Activated CD4-positive, alpha-beta T cell treated with anti-CD3 and anti-CD28 coated beads, Interleukin-2, Interleukin-6, amounts not matched to agents 100 ng/mL and 50 ng/mL, durations not matched to agents 16 hours and 8 hours (primary cell): ENCODE results near the gene TIMM10.

Experiments used
- DNase-seq: peaks from one replicate; pipeline ENCODE4 v3.0.0-alpha.2; 2020

The TIMM10 gene, protein sequence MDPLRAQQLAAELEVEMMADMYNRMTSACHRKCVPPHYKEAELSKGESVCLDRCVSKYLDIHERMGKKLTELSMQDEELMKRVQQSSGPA

GRCh38 chr11:57530596-57531507, at the start of gene TIMM10:
Gene TIMM10 (minus strand): TSS chr11:57530754. CDS start chr11:57530189, 565 bp downstream.
- peak; percentile 97 for DNase-seq

DNA sequence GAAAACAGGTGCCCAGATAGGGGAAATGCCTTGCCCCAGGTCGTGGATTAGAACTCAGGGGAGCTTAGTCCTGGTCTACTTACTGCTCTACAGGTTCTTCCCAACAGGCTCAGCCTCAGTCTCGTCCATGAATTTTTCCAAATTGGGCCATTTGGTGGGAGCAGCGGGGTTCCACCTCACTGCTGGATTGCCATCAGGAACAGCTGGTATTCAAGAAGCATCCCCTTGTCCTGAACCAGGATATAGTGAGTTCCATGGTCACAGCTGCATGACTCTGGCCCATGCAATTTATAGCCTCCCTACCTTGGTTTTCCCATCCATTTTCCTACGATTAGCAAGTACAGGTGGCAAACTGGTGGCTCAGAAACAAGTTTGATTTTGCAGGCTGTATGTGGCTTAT, 43.5 kb upstream of the TIMM10 start:
- no peak for DNase-seq

DNA sequence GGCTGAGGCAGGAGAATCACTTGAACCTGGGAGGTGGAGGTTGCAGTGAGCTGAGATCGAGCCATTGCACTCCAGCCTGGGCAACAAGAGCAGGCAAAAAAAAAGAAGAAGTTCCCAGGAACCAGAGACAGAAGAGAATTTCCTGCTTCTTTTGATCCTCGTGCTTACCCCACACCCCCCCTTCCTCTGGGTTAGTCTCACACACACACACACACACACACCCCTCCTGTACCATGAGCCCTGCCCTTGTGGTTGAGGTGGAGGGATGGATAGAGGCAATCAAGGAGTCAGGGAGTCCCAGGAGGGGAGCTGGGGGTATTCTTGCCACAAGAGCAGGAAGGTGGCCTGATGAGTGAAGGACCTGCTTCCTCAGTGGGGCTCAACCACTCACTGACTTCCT, 41.1 kb upstream of the TIMM10 start:
- no peak for DNase-seq

GRCh38 chr11:57568330-57568766, 37.8 kb upstream of the TIMM10 start:
- peak; percentile 93 for DNase-seq

DNA sequence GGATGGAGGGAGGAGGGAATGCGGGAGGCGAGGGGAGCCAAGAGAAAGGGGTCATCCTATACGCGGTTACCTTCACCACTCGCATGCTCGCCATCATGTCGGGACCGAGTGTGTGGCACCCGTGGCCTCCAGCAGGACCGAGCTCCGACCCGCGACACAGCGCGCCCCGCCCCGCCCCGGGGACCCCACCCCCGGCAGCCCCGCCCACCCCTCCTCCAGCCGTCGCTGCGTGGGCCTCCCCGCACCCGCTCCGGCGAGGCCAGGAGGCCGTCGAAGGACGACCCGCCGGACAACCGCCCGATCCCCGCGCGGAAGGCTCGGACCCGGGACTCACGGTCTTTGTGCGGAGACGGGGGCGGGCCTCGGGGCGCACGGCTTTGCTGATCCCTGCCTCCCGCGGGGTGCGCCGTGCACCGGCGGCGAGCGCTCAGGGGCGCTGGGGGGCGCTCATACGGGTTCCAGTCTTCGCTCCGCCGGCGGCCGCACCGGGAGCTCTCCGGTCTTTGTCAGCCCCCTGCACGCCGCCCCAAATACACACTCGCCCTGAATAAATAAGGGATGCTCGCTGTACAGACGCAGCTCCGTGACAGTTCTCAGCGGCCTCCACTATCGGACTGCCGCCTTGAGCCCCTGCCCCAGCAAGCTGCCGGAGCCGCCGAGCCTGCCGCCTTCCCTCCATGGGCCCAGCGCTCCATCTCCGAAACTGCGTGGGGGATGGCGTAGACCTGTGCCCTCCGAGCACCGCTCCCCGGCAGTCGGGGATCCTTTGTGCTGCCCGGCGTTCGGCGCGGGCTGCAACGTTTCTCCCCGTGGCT, 37.2 kb upstream of the TIMM10 start, which contains the start of gene UBE2L6:
UBE2L6 (minus strand) TSS at position 158 of the 815 bp plus-strand sequence; CDS start at position 97, 61 bp downstream.
- peak; percentile 73 for DNase-seq

GRCh38 chr11:57566905-57567514, 36.5 kb upstream of the TIMM10 start:
- DNase-seq: peak; percentile 37

- DNase-seq: peak; percentile 74
Observed at GRCh38 chr11:57566005-57566904, 35.7 kb upstream of the TIMM10 start.

- DNase-seq: no peak
Observed at GRCh38 chr11:57562596-57562995, 32.0 kb upstream of the TIMM10 start.

DNA sequence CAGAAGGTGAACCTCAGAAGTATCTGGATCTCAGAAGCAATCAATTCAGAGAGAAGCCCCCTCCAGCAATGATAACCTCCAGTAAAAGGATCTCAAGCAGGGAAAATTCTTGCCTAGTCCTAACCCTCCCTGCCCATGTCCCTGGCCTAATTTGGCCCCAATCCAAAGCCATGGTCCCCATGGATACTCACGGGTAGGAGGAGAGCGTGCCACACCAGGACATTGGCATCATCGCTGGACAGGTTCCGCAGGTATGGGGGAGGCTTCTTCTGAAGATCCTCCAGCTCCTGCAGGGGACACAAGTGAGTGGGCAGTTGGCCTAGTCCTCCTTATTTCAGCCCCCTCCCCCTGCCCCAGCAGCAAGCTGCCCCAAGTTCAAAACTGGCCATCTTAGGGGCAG, 29.6 kb upstream of the TIMM10 start:
- no peak for DNase-seq

DNA sequence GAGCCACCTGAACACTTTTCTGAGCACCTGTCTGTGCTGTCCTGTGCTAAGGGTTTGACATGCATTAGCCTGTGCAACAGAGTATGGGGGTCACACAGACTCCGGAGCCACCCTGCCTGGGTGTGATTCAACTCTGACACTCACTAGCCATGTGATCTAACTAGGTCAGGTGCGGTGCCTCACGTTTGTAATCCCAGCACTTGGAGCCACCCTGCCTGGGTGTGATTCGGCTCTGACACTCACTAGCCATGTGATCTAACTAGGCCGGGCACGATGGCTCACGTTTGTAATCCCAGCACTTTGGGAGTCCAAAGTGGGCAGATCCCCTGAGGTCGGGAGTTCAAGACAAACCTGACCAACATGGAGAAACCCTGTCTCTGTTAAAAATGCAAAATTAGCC, 25.5 kb upstream of the TIMM10 start:
- DNase-seq: no peak

DNA sequence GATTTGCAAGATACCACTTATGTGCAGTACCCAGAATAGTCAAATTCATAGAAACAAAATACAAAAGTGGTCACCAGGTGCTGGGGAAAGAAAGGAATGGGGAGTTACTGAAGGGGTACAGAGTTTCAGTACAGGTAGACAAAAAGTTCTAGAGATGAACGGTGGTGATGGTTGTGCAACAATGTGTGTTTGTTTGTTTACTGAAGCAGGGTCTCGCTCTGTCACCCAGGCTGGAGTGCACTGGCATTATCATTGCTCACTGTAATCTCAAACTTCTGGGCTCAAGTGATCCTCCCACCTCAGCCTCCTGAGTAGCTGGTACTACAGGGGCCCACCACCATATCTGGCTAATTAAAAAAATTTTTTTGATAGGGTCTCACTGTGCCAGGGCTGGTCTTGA, 24.8 kb upstream of the TIMM10 start:
- DNase-seq: no peak

DNA sequence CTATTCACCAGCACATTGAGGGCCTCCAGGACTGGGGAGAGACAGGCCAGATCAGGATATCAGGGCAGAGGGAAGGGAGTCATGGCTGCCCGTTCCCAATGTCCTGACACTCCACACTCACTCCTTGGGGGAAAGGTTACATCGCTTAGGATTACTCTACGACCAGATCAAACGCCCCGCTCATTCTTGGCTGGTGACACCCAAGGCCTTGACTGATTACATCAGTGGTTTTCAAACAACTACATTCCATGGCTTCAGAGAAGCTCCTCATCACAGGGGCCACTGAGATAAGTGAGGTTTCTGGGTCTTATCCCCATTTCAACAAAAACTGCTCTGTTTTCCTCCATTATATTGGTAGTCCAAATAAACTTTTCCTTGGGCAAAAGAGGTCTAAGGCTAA, 21.9 kb upstream of the TIMM10 start:
- DNase-seq: no peak

GRCh38 chr11:57551941-57552340, 21.4 kb upstream of the TIMM10 start:
- no peak for DNase-seq

DNA sequence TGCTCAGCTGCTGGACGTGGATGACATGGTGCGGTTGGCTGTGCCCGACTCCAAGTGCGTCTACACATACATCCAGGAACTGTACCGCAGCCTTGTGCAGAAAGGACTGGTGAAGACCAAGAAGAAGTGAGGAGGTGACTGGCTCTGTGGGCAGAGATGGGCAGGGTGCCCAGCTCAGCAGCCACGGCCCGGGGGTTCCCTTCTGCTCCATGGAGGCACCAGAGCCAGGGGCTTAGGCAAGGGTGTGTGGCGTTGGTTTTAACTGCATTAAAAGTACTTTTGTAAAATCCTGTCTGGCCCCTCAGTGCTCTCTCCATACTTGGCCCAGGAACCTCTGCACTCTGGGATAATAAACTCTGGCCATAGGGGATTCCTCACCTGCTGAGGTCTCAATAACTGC, 19.4 kb upstream of the TIMM10 start:
- DNase-seq: no peak

GRCh38 chr11:57547854-57548377, 17.4 kb upstream of the TIMM10 start:
- no peak for DNase-seq

DNA sequence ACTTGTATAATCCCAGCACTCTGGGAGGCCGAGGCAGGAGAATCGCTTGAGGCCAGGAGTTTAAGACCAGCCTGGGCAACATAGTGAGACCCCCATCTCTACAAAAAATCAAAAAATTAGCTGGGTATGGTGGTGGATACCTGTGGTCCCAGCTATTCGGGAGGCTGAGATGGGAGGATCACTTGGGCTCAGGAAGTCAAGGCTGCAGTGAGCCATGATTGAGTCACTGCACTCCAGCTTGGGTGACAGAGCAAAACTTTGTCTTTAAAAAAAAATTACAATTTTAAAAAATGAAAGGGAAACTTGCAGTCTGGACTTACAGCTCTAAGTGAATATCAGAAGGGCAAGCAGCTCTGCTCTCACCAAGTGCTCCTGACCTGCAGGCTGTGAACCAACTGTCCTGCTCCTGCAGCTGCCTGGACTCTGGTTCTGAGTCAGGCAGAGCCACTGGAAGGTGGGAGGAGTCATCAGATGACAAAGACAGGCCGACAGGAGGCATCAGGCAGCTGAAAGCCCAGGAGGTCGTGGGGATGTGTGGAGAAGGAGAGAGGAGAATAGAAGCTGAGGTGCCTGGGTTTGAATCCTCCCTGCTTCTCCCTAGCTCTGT, 16.4 kb upstream of the TIMM10 start:
- peak; percentile 46 for DNase-seq

- no peak for DNase-seq
Observed at GRCh38 chr11:57546451-57546850, 15.9 kb upstream of the TIMM10 start.

DNA sequence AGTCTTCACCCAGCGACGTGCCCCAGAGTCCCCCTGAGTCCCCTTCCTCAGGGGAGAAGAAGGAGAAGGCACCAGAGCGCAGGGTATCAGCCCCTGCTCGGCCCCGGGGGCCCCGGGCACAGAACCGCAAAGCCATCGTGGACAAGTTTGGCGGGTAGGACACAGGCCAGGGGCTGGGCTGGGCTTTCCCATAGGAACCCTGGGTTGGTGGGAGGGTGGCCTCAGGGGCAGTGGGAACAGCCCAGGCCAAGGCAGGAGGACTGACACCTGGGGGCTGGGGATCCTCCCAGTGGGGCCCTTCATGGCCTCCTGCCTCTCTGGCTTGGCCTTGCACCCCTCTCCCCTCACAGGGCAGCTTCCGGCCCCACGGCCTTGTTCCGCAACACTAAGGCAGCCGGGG, 15.3 kb upstream of the TIMM10 start:
- no peak for DNase-seq

DNA sequence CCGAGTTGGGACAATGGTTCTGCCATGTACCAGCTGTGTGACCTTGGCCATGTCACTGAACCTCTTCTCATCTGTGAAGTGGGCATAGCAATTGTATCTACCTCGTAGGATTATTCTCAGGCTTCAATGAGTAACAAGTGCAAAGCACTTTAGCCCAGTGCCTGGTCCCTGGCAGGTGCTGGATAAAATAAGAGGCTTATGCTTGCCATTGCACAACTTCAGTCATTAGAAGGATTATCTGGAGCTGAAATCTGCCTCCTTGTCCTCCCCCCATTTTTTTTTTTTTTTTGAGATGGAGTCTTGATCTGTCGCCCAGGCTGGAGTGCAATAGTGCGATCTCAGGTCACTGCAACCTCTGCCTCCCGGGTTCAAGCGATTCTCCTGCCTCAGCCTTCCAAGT, 14.0 kb upstream of the TIMM10 start:
- no peak for DNase-seq

DNA sequence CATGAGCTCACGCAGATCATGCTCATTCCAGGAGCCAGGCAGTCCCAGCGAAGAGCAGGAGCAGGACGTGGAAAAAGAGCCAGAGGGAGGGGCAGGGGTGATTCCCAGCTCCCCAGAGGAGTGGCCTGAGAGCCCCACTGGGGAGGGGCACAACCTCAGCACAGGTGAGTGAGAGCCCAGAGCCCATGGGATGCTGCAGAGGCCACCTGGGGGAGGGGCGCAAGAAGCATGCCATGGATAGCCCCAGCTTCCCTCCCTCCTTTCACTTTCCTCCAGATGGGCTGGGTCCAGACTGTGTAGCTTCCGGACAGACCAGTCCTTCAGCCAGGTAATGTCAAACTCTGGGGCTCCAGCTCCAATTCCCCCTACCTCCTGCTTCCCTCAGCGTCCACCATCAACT, 13.0 kb upstream of the TIMM10 start:
- no peak for DNase-seq

DNA sequence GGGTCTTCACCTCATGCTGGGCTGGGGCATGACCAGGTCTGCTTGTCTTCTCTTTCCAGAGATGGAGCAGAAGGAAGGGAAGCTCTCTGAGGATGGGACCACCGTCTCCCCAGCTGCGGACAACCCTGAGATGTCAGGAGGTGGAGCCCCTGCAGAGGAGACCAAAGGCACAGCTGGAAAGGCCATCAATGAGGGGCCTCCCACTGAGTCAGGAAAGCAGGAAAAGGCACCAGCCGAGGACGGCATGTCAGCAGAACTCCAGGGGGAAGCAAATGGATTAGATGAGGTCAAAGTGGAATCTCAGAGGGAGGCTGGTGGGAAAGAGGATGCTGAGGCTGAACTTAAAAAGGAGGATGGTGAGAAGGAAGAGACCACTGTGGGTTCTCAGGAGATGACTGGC, 12.0 kb upstream of the TIMM10 start:
- DNase-seq: no peak
